Activated CD4-positive, alpha-beta T cell treated with anti-CD3 and anti-CD28 coated beads, Interleukin-2, amount 50 U/mL, for 4 hours (primary cell): ENCODE measurements around the gene C6orf132.
A peak's percentile ranks its signal among the peaks of the same experiment; 100 is the strongest.

ENCODE experiments used
- DNase-seq, 2 experiments: peaks; one replicate each; pipeline ENCODE4 v3.0.0-alpha.2; 2020

Gene C6orf132

DNA sequence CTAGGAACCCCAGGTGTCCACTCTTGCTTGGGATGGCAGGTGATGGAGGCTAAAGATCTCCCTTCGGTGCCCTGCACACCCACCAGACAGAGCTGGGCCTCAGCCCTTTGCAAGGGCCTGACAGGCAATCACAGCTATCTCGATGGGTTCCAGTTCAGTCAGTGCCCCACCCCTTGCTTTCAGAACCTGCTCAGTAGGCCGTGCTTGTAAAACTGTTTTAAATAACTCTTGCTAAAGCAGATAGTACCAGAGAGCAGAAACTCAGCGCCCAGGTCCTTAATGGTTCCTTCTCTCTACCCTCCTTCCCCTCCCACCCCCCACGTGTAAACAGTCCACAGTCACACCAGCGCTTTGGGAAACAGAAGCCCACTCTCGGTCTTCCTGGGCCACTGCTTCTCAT, 39.2 kb downstream of the C6orf132 start:
- DNase-seq: no peak

DNA sequence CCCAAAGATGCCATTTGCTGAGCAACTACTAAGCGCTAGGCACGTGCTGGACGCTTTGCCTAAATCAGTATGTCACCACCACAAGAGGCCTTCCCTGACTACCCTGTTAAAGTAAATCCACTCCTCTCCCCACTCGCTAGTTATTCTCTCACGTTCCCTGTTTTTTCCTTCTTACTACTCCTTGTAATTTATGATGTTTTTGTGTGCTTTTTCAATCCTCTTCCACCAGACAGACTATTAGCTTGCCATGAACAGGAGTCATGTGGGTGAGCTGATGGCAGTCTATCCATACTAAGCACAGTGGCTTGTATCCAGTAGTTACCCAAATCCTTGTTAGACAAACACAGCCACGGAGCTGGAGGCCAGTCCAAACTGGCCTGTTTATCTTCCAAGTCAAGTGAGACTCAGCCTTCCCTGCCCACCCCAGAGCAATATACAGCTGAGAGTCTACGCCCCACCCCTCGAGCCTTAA, 41.2 kb downstream of the C6orf132 start:
- no peak for DNase-seq

GRCh38 chr6:42100029-42100901, 42.2 kb downstream of the C6orf132 start:
- DNase-seq: no peak

DNA sequence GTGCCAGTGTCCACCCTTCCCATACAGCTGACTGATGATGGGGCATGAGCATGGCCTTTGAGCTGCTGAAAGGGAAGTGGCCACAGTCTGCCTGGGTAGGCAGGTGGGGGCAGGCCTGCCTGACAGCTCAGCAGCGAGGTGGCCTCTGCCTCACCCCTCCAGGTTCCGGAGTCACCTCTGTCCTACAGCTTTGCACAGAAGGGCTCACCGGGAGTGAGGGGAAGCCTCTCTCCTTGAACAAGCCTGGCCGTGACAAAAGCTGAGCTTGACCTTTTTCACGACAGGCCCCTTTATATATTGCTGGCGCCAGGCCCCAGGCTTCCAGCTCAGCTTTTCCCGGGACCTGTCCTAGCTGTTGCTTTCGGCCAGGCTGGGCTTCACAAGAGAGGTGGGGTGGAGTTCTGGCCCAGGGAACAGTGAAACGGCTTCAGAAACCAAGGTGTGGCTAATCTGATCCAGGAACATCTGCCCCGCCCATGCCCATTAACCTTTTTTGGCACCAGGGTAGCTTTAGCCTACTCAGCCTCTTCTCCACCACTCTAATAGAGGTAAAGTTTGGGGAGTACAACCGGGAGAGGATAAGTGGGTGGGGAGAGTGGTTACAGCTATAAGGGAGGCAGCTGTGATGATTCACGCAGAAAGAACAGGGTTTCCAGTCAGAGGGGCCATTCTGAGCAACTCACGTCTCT, 42.9 kb downstream of the C6orf132 start:
- DNase-seq: no peak

DNA sequence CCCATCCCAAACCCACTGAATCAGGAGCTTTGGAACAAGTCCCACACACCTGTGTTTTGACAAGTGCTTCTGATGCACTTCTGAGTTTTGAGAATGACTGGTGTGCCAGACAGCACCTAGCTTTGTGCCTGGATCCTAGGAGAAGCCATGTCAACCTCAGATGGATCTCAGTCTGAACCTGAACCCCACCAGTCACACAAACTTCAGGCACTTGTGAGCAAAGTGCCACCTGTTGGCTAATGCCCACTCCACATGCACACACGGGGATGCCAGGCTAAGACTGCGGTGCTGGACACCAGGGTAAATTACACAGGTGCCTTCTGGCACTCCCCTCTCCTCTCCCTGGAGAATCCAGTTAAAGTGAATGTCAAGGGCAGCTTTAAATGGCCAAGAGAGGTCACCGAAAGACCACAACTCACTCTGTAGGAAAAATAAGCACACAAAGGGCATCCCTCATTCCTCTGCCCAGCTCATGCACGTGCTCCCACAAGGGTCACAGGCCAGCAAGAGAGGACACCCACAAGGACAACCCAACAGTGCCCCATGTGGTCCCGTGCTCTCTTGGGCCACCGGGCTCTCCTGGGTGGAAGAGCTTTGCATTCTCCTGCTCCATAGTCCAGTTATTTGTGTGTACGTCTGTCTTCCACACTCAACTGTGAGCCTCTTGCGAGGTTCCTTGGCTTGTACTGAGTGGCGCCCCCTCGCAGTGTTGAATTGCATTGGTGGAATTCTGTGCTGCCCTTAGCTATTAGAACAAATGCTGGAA, 46.5 kb downstream of the C6orf132 start:
- DNase-seq: no peak

DNA sequence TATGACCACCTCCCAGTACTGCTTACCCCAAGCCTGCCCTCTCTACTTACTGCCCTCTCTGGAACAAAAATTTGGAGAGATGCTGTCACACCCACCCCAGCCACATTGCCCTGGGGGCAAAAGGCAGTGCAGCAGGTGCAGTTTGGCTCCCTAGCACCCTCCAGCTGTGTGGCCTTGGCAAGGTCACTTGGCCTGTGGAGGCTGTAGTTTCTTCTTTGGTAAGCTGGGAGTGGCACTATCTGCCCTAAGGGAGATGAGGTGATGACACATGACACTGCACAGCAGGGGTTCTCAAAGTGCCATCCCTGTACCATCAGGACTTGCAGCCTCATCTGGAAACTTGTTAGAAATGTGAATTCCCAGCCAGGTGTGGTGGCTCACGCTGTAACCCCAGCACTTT, 47.3 kb downstream of the C6orf132 start:
- no peak for DNase-seq

DNA sequence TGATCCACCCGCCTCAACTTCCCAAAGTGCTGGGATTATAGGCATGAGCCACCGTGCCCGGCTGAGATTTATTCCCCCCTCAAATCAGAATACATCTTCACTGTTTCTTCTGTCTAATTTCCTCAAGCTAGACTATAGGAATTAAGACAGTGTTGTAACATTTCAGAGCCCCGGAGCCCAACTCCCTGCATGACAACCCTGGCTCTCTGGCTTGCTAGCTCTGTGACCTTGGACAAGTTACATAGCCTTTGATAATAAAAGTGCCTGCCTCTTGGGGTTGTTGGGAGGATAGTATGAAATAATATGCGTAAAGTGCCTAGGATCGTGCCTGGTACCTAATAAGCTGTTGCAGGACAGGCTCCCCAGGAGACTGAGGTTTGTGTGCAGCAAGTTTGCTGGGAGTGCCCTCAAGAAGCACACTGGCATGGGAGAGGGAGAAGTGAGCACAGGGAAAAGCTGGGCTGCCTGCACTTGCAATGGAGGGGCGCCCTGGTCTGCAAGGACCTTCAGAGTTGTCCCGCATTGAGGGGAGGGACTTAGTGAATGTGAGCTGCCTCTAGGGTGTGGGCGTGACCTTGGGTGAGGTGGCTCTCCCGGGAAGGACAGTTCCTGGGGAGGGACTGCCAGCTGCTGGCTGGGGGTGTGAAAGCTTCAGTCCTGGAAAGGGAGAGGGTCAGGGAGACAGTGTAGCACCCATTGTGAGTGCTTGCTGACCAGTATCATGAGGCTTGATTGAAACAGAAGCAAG, 48.7 kb downstream of the C6orf132 start:
- DNase-seq: no peak

DNA sequence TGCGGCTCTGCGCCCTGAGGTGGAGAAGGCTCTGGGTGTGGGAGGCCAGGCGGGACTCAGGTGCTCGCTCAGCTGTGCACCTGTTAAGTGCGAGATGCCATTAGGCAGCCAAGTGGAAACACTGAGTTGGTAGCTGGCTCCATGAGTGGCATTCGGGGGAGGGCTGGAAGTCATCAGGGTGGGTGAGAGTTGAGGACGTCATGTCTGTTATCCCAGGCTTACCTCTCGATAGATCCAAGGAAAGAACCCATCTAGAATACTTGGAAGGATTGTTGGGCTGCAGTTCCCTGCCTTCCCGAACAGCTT, 50.7 kb downstream of the C6orf132 start:
- DNase-seq: no peak

GRCh38 chr6:42090819-42091717, 51.4 kb downstream of the C6orf132 start:
- DNase-seq: no peak

DNA sequence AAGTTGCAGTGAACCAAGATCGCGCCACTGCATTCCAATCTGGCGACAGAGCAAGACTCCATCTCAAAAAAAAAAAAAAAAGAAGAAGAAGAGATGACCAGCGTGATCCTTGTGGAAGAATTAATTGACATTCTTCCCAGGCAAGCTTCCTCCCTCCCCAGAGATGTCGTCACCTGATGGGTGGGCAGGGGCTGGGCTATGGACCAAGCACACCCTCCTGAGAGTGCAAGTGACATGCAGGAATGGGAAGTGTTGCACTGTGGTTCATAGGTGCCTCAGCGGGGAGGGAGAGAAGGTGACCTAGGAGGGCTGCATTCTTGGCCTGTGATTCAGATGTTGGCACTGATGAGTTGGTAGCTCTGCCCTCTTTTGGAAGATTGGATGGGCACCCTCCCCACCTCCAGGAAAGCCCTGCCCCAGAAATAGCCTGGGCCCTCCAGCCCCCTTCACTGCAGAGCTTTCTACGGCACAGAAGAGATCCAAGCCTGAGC, 54.3 kb downstream of the C6orf132 start:
- no peak for DNase-seq

DNA sequence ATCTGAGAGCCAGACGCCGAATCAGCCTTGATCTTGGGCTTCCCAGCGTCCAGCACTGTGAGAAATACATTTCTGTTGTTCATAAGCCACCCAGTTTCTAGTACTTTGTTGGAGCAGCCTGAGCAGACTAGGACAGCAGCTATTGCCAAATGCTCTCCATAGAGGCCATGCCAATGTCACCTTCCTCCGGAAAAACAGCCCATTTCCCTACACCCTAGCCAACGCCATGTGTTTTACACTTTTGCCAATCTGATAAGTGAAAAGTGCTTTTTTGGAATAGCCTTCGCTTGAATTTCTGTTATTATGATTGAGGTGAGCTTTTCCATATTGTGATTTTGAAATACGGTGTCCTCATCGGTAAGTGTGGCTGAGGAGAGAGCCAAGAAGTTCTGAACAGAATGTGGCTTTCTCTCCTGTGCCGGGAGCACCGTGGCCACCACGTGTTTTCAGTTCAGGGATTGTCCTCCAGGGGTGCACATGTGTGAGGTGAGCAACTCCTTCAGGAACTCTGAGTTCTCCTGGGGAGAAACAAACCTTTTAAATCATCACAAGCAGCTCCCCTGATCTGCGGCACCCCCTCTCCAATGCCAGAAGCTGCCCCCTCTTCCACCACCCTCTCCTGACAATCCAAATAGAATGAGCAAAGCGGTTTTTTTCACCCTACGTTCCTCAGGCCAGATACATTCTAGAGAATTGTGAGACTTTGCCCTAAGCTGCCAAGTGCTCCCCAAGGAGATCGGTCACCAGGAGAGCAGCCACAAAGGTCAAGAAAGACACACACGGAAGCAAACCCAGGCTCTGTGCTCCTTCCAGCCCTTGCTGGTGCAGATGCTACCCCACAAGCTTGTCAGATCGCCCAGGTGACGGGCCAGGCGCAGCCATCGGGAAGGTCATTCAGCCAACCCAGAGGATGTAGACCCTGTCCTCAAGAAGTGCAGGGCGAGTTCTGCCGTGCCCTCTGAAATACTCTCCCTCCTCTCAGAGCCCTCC, 56.1 kb downstream of the C6orf132 start:
- DNase-seq: no peak

DNA sequence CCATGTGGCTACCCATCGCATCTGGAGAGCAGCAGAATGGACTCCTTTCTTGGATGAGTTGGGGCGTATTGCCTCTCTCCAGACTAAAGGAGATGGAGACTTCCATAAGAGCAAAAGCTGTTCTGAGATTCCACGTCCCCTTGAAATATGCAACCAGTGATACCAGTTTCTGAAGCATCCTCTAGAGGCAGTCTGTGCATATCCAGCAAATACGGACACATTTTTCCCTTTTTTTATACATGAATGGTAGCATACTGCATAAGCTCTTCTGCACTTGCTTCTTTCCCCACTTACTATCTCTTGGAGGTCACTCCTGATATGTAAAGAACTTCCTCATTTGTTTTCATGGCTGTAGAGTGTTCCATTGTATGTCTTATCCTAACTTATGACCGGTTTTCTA, 57.5 kb downstream of the C6orf132 start:
- no peak for DNase-seq

GRCh38 chr6:42083530-42083929, 58.9 kb downstream of the C6orf132 start:
- DNase-seq: no peak

- DNase-seq: no peak
Observed at GRCh38 chr6:42079941-42080464, 62.4 kb downstream of the C6orf132 start.

- DNase-seq: no peak
Observed at GRCh38 chr6:42078386-42078785, 64.0 kb downstream of the C6orf132 start.

GRCh38 chr6:42075159-42075838, 67.1 kb downstream of the C6orf132 start:
- peak; percentile 51 to 53 for DNase-seq

DNA sequence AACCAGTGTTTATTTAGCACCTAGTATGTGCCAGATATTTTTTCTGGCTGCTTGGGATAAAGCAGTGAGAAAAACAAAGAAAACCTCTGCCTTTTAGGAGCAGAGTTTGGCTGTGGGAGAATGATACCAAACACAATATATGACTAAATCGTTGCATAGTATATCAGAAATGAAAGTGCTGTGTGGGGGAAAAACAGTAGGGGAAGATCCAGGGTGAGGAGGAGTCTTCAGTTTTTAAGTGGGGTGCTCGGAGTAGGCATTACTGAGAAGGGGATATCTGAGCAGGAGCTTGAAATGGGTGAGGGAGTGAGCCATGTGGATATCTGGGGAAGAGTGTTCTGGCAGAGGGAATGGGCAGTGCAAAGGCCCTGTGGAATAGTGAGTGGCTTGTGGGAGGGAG, 69.1 kb downstream of the C6orf132 start:
- DNase-seq: no peak

DNA sequence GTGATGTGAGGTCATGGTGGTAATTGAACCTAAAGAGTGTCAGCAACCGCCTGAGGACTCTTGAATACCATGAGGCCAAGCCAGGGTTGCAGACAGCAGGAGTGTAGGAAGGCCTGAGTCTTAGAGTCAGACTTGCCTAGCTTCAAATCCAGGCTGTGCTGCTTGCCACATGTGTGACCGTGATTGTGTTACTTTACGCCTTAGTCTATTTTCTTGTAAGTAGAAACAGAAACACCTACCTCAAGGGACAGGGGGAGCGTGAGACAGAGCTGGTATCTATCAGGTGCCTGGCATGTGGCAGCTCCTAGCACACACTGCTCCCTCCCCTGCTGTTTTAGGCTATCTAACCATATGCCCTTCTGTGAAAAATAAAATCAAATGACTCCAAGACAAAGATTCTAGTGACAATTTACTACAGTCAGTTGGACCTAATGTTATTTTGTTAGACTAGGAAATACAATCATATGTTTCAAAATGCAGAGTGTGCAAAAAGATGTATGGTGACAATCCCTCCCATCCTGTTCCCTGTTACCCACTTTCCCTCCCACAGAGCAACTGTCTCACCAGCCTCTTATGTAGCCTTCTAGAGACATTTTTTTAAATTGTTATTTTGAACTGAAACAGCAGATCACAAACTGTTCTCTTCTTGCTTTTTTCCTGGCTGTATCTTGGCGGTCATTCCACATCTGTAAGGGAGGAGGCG, 70.4 kb downstream of the C6orf132 start:
- no peak for DNase-seq
